Cardiac muscle cell (in vitro differentiated cells and primary cell): ENCODE data around the gene SLC23A3. TPM values are rescaled to one million over a fixed set of nuclear protein-coding genes. Genes with fewer than 3 reads are reported as not detected.

Experiments used
- DNase-seq, 2 donors: peaks; one replicate each; pipeline versions ENCODE4 v3.0.0 to v3.0.0-alpha.2; 2010 to 2017; ENCODE audit warnings: low read depth in 1 of 2, low spot score in 1 of 2
- H3K27ac ChIP-seq: fragments of 200-600 bp; sonication (generic); 2 replicates; pipeline ENCODE4 v1.5.1; 2016
- H3K27me3 ChIP-seq: fragments of 200-600 bp; sonication (generic); 2 replicates; pipeline ENCODE4 v1.6.0; 2016; ENCODE audit warnings: control low read depth
- H3K36me3 ChIP-seq: fragments of 200-600 bp; sonication (generic); 2 replicates; pipeline ENCODE4 v1.5.1; 2016; ENCODE audit warnings: control low read depth
- H3K4me1 ChIP-seq: fragments of 200-600 bp; sonication (generic); 2 replicates; pipeline ENCODE4 v1.8.1; 2017; ENCODE audit warnings: low read depth, mild to moderate bottlenecking, mixed run types
- H3K4me3 ChIP-seq: fragments of 200-600 bp; sonication (generic); 2 replicates; pipeline ENCODE4 v1.5.1; 2016; ENCODE audit warnings: mild to moderate bottlenecking
- H3K9me3 ChIP-seq: fragments of 200-600 bp; sonication (generic); 2 replicates; pipeline ENCODE4 v1.5.1; 2017; ENCODE audit warnings: low read depth, mild to moderate bottlenecking, control low read depth
- CTCF ChIP-seq: IDR thresholded peaks from 2 replicates; pipeline ENCODE4 v1.5.1; 2012; ENCODE audit warnings: low read depth, mild to moderate bottlenecking, low read length
- polyA plus RNA-seq: library from polyadenylated mRNA; unstranded; fragments of >200 nt; fragmentation: Nextera tagmentation; extraction: Ambion mirVana; gene quantifications from 2 replicates; pipeline ENCODE4 v1.2.1, GENCODE V29; 2016
- total RNA-seq: library from RNA; depleted of rRNA; stranded (reverse); fragments of >200 nt; gene quantifications from 2 replicates; pipeline ENCODE4 v1.2.3, GENCODE V29; 2016

SLC23A3 gene
- total and polyA plus RNA-seq, 2 experiments from 2014 or later, result 0.09 TPM; not detected in 1

- peaks cover 11% of the 10 kb centered on the region for H3K36me3 ChIP-seq
- TF ChIP-seq CTCF, result no peak
- peaks cover 4% of the 10 kb centered on the region for H3K4me1 ChIP-seq
- no peak overlapping the region for H3K4me3 ChIP-seq
- H3K9me3 ChIP-seq, result no peaks in the 10 kb centered on the region
- DNase-seq, result no peak
- no peak overlapping the region for H3K27ac ChIP-seq
- H3K27me3 ChIP-seq, result no peaks in the 10 kb centered on the region
Observed at GRCh38 chr2:219175486-219175885, 5.7 kb upstream of the SLC23A3 start.

GRCh38 chr2:219174801-219175200 lies 5.0 kb upstream of the SLC23A3 start:
- H3K4me3 ChIP-seq, result no peak overlapping the region
- no peak for DNase-seq

GRCh38 chr2:219174146-219174545 lies 4.3 kb upstream of the SLC23A3 start:
- peaks cover 9% of the 10 kb centered on the region for H3K36me3 ChIP-seq
- DNase-seq, result no peak

More at GRCh38 chr2:219174801-219175200, 5.0 kb upstream of the SLC23A3 start:
- H3K27ac ChIP-seq, result no peak overlapping the region
- no peak for TF ChIP-seq CTCF
- peaks cover 9% of the 10 kb centered on the region for H3K36me3 ChIP-seq
- no peaks in the 10 kb centered on the region for H3K9me3 ChIP-seq
- no peaks in the 10 kb centered on the region for H3K27me3 ChIP-seq
- H3K4me1 ChIP-seq, result peaks cover 4% of the 10 kb centered on the region

GRCh38 chr2:219173176-219173575 lies 3.3 kb upstream of the SLC23A3 start:
- H3K27ac ChIP-seq, result no peak overlapping the region
- no peak for TF ChIP-seq CTCF
- peaks cover 9% of the 10 kb centered on the region for H3K36me3 ChIP-seq

More at GRCh38 chr2:219174146-219174545, 4.3 kb upstream of the SLC23A3 start:
- TF ChIP-seq CTCF, result no peak
- peaks cover 2% of the 10 kb centered on the region for H3K4me1 ChIP-seq
- no peaks in the 10 kb centered on the region for H3K27me3 ChIP-seq
- no peaks in the 10 kb centered on the region for H3K9me3 ChIP-seq
- H3K4me3 ChIP-seq, result no peak overlapping the region
- no peak overlapping the region for H3K27ac ChIP-seq

GRCh38 chr2:219172231-219173154 lies 2.7 kb upstream of the SLC23A3 start:
- H3K36me3 ChIP-seq, result peaks cover 9% of the 10 kb centered on the region
- no peaks in the 10 kb centered on the region for H3K4me1 ChIP-seq
- no peak for DNase-seq
- no peak overlapping the region for H3K4me3 ChIP-seq
- no peaks in the 10 kb centered on the region for H3K27me3 ChIP-seq
- H3K27ac ChIP-seq, result no peak overlapping the region
- no peaks in the 10 kb centered on the region for H3K9me3 ChIP-seq
- TF ChIP-seq CTCF, result no peak

More at GRCh38 chr2:219173176-219173575, 3.3 kb upstream of the SLC23A3 start:
- no peak for DNase-seq
- Histone ChIP-seq H3K4me3 (no peak overlapping the region), H3K27me3 (no peaks in the 10 kb centered on the region), H3K9me3 (no peaks in the 10 kb centered on the region), H3K4me1 (no peaks in the 10 kb centered on the region)
